ENCODE results near the gene ZNF79. TPM values are rescaled to one million over a fixed set of nuclear protein-coding genes. Genes with fewer than 3 reads are reported as not detected.

ZNF79 gene
- total and polyA plus RNA-seq, 2 of the 8 experiments (the other 6 are each of a cell fraction or from before 2014, with no cell fraction given) = 2.4 to 7.4 TPM

GRCh38 chr9:127490535-127491230, 66.5 kb downstream of the ZNF79 start (continued):
- TF ChIP-seq CTCF (IDR thresholded peaks at IDR 0.05; ENCODE audit: control extremely low read depth in 1 of 3, insufficient read depth in 1 of 3, low read depth in 1 of 3, low read length in 3 of 3) = no peak
- TF ChIP-seq YY1 (IDR thresholded peaks at IDR 0.05; ENCODE audit: low read depth, low read length) = no peak
- no peak for TF ChIP-seq BCL11A (IDR thresholded peaks at IDR 0.05; ENCODE audit: low read depth in 2 of 2, low read length in 2 of 2)
- no peak for TF ChIP-seq KDM4A (IDR thresholded peaks at IDR 0.05; ENCODE audit: low read depth, low read length, severe bottlenecking)
- no peak for TF ChIP-seq KDM1A (IDR thresholded peaks at IDR 0.05; ENCODE audit: borderline replicate concordance, low read length)
- no peak for TF ChIP-seq SIX5 (IDR thresholded peaks at IDR 0.05; ENCODE audit: low read depth, low read length)

Data from H1 (cell line).